Testis (tissue), 2 donors: ENCODE results near the gene AVL9.

Source experiments
- CTCF ChIP-seq, 3 experiments: fragments of 450-650 bp in 2 of 3; fragments of 200-600 bp in 1 of 3; sonication (generic) in 1 of 3; IDR thresholded peaks; one replicate each; pipeline ENCODE4 v1.5.1; 2016 to 2019; ENCODE audit warnings: antibody characterized with exemption in 3 of 3, mild to moderate bottlenecking in 2 of 3, moderate library complexity in 1 of 3
- POLR2A ChIP-seq: fragments of 450-650 bp; IDR thresholded peaks from one replicate; pipeline ENCODE4 v1.6.1; 2017; ENCODE audit warnings: antibody characterized with exemption, mild to moderate bottlenecking, moderate library complexity

GRCh38 chr7:32462977-32463376 lies 32.3 kb upstream of the AVL9 start:
- TF ChIP-seq POLR2A (no peak), CTCF (IDR thresholded peaks at IDR 0.05) (no peak)
